ES-I3 (cell line): ENCODE results near the gene KLF13.

Experiments used
- H3K36me3 ChIP-seq: 2 replicates; pipeline ENCODE4 v1.6.1; 2013; ENCODE audit warnings: mild to moderate bottlenecking, low read length, control low read depth, moderate library complexity; ENCODE audit not compliant: insufficient read depth
- H3K4me1 ChIP-seq: 2 replicates; pipeline ENCODE4 v1.6.1; 2013; ENCODE audit warnings: mild to moderate bottlenecking, control low read depth, low read length; ENCODE audit not compliant: insufficient read depth
- H3K9ac ChIP-seq: 2 replicates; pipeline ENCODE4 v1.6.1; 2013; ENCODE audit warnings: low read depth, mild to moderate bottlenecking, low read length, moderate library complexity
- H3K9me3 ChIP-seq: 2 replicates; pipeline ENCODE4 v1.6.1; 2013; ENCODE audit warnings: mild to moderate bottlenecking, low read length, moderate library complexity; ENCODE audit not compliant: control insufficient read depth, insufficient read depth

The KLF13 gene

GRCh38 chr15:31373096-31373865 lies 46.6 kb downstream of the KLF13 start:
- Histone ChIP-seq H3K4me1 (peaks cover 32% of the 10 kb centered on the region), H3K9ac (no peak overlapping the region), H3K36me3 (peaks cover 2% of the 10 kb centered on the region; the same call in 1 of the 2 replicates), H3K9me3 (no peaks in the 10 kb centered on the region)

- H3K9me3 ChIP-seq: no peaks in the 10 kb centered on the region
- peaks cover 2% of the 10 kb centered on the region; the same call in 1 of the 2 replicates for H3K36me3 ChIP-seq
- H3K9ac ChIP-seq: no peak overlapping the region
- peaks cover 32% of the 10 kb centered on the region for H3K4me1 ChIP-seq
Observed at GRCh38 chr15:31373970-31374369, 47.3 kb downstream of the KLF13 start.

DNA sequence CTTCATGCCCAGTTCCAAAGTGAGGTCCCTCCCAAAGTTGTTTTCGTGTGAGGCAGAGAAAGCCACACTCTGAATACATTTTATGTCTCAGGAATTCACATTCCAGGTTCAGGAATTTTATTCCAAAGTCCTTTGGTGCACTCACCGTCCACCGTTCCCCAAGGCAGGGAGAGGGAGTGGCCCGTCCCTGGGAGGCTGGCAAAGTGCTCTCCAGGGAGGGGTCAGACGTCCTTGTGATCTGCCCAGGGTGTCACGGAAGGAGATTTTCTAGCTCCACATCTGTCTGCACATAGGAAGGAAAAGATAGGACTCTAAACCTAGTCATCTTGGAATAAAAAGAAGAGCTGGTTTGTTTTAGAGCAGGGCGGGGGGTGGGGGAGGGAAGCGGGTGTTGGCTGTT lies 47.9 kb downstream of the KLF13 start:
- peaks cover 32% of the 10 kb centered on the region for H3K4me1 ChIP-seq

GRCh38 chr15:31374986-31375385 lies 48.4 kb downstream of the KLF13 start:
- Histone ChIP-seq H3K36me3 (no peaks in the 10 kb centered on the region; the same call in 1 of the 2 replicates), H3K9me3 (no peaks in the 10 kb centered on the region), H3K9ac (no peak overlapping the region), H3K4me1 (peaks cover 32% of the 10 kb centered on the region)

More for the DNA sequence above, 47.9 kb downstream of the KLF13 start:
- Histone ChIP-seq H3K9me3 (no peaks in the 10 kb centered on the region), H3K9ac (no peak overlapping the region), H3K36me3 (no peaks in the 10 kb centered on the region; the same call in 1 of the 2 replicates)

GRCh38 chr15:31375772-31376171 lies 49.1 kb downstream of the KLF13 start:
- H3K9ac ChIP-seq: no peak overlapping the region
- peaks cover 32% of the 10 kb centered on the region for H3K4me1 ChIP-seq
- H3K36me3 ChIP-seq: no peaks in the 10 kb centered on the region; the same call in 1 of the 2 replicates
- H3K9me3 ChIP-seq: no peaks in the 10 kb centered on the region

GRCh38 chr15:31376511-31376910 lies 49.9 kb downstream of the KLF13 start:
- H3K4me1 ChIP-seq: peaks cover 28% of the 10 kb centered on the region
- no peak overlapping the region for H3K9ac ChIP-seq
- H3K36me3 ChIP-seq: no peaks in the 10 kb centered on the region; the same call in 1 of the 2 replicates
- H3K9me3 ChIP-seq: no peaks in the 10 kb centered on the region

- peaks cover 27% of the 10 kb centered on the region for H3K4me1 ChIP-seq
- no peaks in the 10 kb centered on the region for H3K9me3 ChIP-seq
- no peak overlapping the region for H3K9ac ChIP-seq
- H3K36me3 ChIP-seq: no peaks in the 10 kb centered on the region; the same call in 1 of the 2 replicates
Observed at GRCh38 chr15:31377030-31377429, 50.4 kb downstream of the KLF13 start.

GRCh38 chr15:31378363-31378903 lies 51.8 kb downstream of the KLF13 start:
- H3K36me3 ChIP-seq: no peaks in the 10 kb centered on the region
- H3K9ac ChIP-seq: no peak overlapping the region
- peaks cover 13% of the 10 kb centered on the region for H3K4me1 ChIP-seq
- no peaks in the 10 kb centered on the region for H3K9me3 ChIP-seq

DNA sequence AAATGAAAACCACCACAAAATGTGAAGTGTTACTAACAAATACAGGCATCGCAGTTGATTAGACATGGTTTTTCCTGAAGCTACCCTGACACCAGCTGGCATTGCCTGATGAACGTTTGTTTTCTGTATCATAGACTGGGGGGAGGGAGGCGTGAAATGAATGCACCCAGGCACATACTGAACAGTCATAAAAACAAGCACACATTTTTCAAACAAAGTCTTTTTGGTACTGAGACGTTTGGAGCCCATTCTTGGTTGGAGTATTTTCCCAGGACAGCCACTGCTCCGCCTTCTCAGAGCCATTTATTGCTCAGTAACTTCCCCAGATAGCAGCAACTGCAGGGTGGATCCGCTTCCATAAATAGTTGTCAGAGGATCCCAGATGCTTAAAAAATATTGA lies 52.4 kb downstream of the KLF13 start:
- H3K36me3 ChIP-seq: no peaks in the 10 kb centered on the region
- no peak overlapping the region for H3K9ac ChIP-seq
- H3K4me1 ChIP-seq: peaks cover 8% of the 10 kb centered on the region
- H3K9me3 ChIP-seq: no peaks in the 10 kb centered on the region

GRCh38 chr15:31379577-31379976 lies 52.9 kb downstream of the KLF13 start:
- peaks cover 8% of the 10 kb centered on the region for H3K4me1 ChIP-seq
- no peaks in the 10 kb centered on the region for H3K36me3 ChIP-seq
- no peaks in the 10 kb centered on the region for H3K9me3 ChIP-seq
- no peak overlapping the region for H3K9ac ChIP-seq

GRCh38 chr15:31381801-31382712 lies 55.4 kb downstream of the KLF13 start:
- no peaks in the 10 kb centered on the region for H3K9me3 ChIP-seq
- H3K36me3 ChIP-seq: no peaks in the 10 kb centered on the region
- H3K4me1 ChIP-seq: peaks cover 6% of the 10 kb centered on the region
- no peak overlapping the region for H3K9ac ChIP-seq

DNA sequence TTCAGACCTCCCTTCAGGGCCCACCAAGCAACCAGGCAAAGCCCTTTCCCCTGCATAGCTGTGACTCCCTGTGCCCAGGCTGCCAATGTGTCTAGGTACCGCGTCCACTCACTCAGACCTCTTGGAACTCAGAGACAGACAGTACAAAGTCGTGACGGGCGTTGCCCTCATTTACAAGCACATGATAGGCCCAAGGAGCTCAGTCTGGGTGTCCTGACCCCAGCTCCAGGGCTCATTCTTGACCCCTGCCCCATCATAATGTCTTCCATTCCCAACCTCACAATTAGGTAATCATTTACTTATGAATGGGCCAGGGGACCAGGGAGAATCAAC lies 56.0 kb downstream of the KLF13 start:
- H3K9ac ChIP-seq: no peak overlapping the region
- H3K9me3 ChIP-seq: no peaks in the 10 kb centered on the region
- H3K36me3 ChIP-seq: no peaks in the 10 kb centered on the region
- H3K4me1 ChIP-seq: no peaks in the 10 kb centered on the region; the same call in 1 of the 2 replicates

DNA sequence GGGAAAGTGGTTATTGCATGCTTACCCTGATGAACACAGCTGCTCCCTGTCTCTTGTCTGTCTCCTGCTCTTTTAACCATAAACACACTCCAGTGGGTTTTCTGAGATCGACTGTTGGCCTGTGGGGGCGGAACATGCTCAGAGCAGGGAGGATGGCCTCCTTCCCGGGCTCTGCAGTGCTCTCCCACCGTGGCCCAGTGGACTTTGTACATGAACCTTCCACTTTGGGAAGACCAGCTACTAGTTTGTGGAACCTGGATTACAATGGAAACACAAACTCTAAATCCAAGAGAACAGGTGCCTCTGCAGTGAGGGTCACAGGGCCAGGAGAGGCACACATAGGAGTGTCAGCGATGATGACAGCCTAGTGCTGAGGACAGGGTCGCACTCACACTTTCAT lies 56.5 kb downstream of the KLF13 start:
- H3K9me3 ChIP-seq: no peaks in the 10 kb centered on the region
- H3K4me1 ChIP-seq: no peaks in the 10 kb centered on the region
- H3K9ac ChIP-seq: no peak overlapping the region
- no peaks in the 10 kb centered on the region for H3K36me3 ChIP-seq

GRCh38 chr15:31384568-31384967 lies 57.9 kb downstream of the KLF13 start:
- Histone ChIP-seq H3K36me3 (no peaks in the 10 kb centered on the region), H3K4me1 (no peaks in the 10 kb centered on the region), H3K9me3 (no peaks in the 10 kb centered on the region; the same call in 1 of the 2 replicates), H3K9ac (no peak overlapping the region)
